Breast epithelium (tissue), 4 donors: ENCODE data around the gene LRRC18. TPM values are rescaled to one million over a fixed set of nuclear protein-coding genes. Genes with fewer than 3 reads are reported as not detected.

Experiments used
- DNase-seq, 2 donors: peaks; one replicate each; pipeline ENCODE4 v3.0.0-alpha.2; 2019; ENCODE audit warnings: low spot score in 2 of 2
- H3K27ac ChIP-seq, 2 donors: fragments of 200-600 bp; sonication (generic) in 1 of 2; one replicate each; pipeline ENCODE4 v1.5.1; 2016 to 2019; ENCODE audit warnings: mild to moderate bottlenecking in 1 of 2
- H3K27me3 ChIP-seq, 2 donors: fragments of 200-600 bp; sonication (generic) in 1 of 2; one replicate each; pipeline versions ENCODE4 v1.5.1 to v1.6.0; 2017 to 2019; ENCODE audit warnings: control low read depth in 1 of 2, mild to moderate bottlenecking in 1 of 2
- H3K36me3 ChIP-seq: fragments of 200-600 bp; one replicate; pipeline ENCODE4 v1.5.1; 2019
- H3K4me1 ChIP-seq, 2 donors: fragments of 200-600 bp; sonication (generic); one replicate each; pipeline ENCODE4 v1.5.1; 2016 to 2019; ENCODE audit warnings: control low read depth in 1 of 2
- H3K4me3 ChIP-seq, 3 donors: fragments of 200-600 bp; sonication (generic); 1 replicate in 2 of 3; 2 replicates in 1 of 3; pipeline ENCODE4 v1.5.1; 2016 to 2019; ENCODE audit warnings: mild to moderate bottlenecking in 3 of 3, moderate library complexity in 2 of 3
- H3K9me3 ChIP-seq, 2 donors: fragments of 200-600 bp; sonication (generic) in 1 of 2; one replicate each; pipeline ENCODE4 v1.5.1; 2016 to 2019; ENCODE audit warnings: control low read depth in 1 of 2
- CTCF ChIP-seq, 3 donors: fragments of 450-650 bp; IDR thresholded peaks; one replicate each; pipeline ENCODE4 v1.5.1; 2016 to 2017; ENCODE audit warnings: antibody characterized with exemption in 3 of 3, mild to moderate bottlenecking in 3 of 3, moderate library complexity in 3 of 3
- POLR2A ChIP-seq: fragments of 450-650 bp; IDR thresholded peaks from one replicate; pipeline ENCODE4 v1.6.1; 2016; ENCODE audit warnings: antibody characterized with exemption, mild to moderate bottlenecking, moderate library complexity
- POLR2AphosphoS5 ChIP-seq, 3 donors: sonication (generic); formaldehyde crosslinking; IDR thresholded peaks; one replicate each; pipeline ENCODE4 v1.6.1; 2017; ENCODE audit warnings: antibody characterized with exemption in 3 of 3
- intact Hi-C: fragments of 100-400 bp; cut with DNase I; formaldehyde crosslinking; loops from one replicate; pipeline ENCODE4 v1.15.1; 2023; ENCODE audit warnings: low total_unique reads
- total RNA-seq, 3 donors: library from RNA; depleted of rRNA; stranded (reverse); fragments of >200 nt; gene quantifications; one replicate each; pipeline ENCODE4 v1.1.0, GENCODE V29; 2016

Gene LRRC18
- total RNA-seq, 3 donors from 2014 or later = not detected

- intact Hi-C loops = no loop called here
- Histone ChIP-seq H3K9me3 (no peaks in the 10 kb centered on the region), H3K36me3 (no peaks in the 10 kb centered on the region), H3K4me3 (no peak overlapping the region), H3K4me1 (no peaks in the 10 kb centered on the region), H3K27ac (peak overlapping the region in 1 of 2 donors; percentile 48), H3K27me3 (no peaks in the 10 kb centered on the region)
- no peak for DNase-seq
- no peak for TF ChIP-seq CTCF (IDR thresholded peaks at IDR 0.05)
- no peak for TF ChIP-seq POLR2A
- no peak for TF ChIP-seq POLR2AphosphoS5 (IDR thresholded peaks at IDR 0.05)
Observed at GRCh38 chr10:48894911-48895802, 44.5 kb downstream of the LRRC18 start.

- TF ChIP-seq CTCF (IDR thresholded peaks at IDR 0.05) (no peak), POLR2A (no peak), POLR2AphosphoS5 (IDR thresholded peaks at IDR 0.05) (no peak)
- Histone ChIP-seq H3K36me3 (no peaks in the 10 kb centered on the region), H3K9me3 (no peaks in the 10 kb centered on the region), H3K4me3 (no peak overlapping the region), H3K27me3 (no peaks in the 10 kb centered on the region), H3K27ac (no peak overlapping the region), H3K4me1 (no peaks in the 10 kb centered on the region)
- DNase-seq = no peak
- intact Hi-C loops = no loop called here
Observed at GRCh38 chr10:48890888-48891850, 48.5 kb downstream of the LRRC18 start.

GRCh38 chr10:48887982-48888381 lies 51.7 kb downstream of the LRRC18 start:
- H3K4me3 ChIP-seq = no peak overlapping the region
- no peaks in the 10 kb centered on the region for H3K36me3 ChIP-seq
- H3K27me3 ChIP-seq = no peaks in the 10 kb centered on the region
- intact Hi-C loops = no loop called here
- no peaks in the 10 kb centered on the region for H3K9me3 ChIP-seq
- no peak for DNase-seq
- no peak for TF ChIP-seq CTCF (IDR thresholded peaks at IDR 0.05)
- TF ChIP-seq POLR2AphosphoS5 (IDR thresholded peaks at IDR 0.05) = no peak
- TF ChIP-seq POLR2A = no peak
- no peaks in the 10 kb centered on the region for H3K4me1 ChIP-seq
- no peak overlapping the region for H3K27ac ChIP-seq

GRCh38 chr10:48885376-48885775 lies 54.3 kb downstream of the LRRC18 start:
- Histone ChIP-seq H3K4me3 (no peak overlapping the region), H3K36me3 (no peaks in the 10 kb centered on the region), H3K27me3 (no peaks in the 10 kb centered on the region), H3K4me1 (no peaks in the 10 kb centered on the region), H3K9me3 (no peaks in the 10 kb centered on the region), H3K27ac (no peak overlapping the region)
- no peak for DNase-seq
- no peak for TF ChIP-seq POLR2A
- TF ChIP-seq POLR2AphosphoS5 (IDR thresholded peaks at IDR 0.05) = no peak
- TF ChIP-seq CTCF (IDR thresholded peaks at IDR 0.05) = no peak
- intact Hi-C loops = no loop called here
